ENCODE data around the gene VCX. TPM values are rescaled to one million over a fixed set of nuclear protein-coding genes. Genes with fewer than 3 reads are reported as not detected.

VCX gene
- total RNA-seq, 1 experiment from 2014 or later = not detected

DNA sequence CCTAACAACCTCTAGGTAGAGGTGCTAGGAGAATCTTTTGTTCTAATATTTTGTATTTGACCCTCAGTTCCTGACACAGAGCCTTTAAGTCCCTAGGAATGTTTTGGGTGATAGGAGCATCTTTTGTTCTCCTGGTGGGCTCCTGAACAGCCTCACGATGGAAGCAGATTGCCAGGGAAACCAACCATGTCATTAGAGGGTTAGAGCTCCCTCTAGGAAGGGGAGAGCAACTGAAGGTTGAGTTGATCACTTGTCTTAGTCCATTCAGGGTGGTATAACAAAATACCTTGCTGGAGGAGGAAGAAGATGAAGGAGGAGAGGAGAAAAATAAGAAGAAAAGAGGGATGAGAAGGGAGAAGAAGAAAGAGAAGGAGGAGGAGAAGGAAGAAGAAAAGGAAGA, 9.2 kb downstream of the VCX start:
- no peak overlapping the region for H2BK15ac ChIP-seq (ENCODE audit: low read depth, low read length)
- H2BK20ac ChIP-seq (ENCODE audit: low read depth, low read length, poor library complexity, severe bottlenecking) = no peak overlapping the region
- no peaks in the 10 kb centered on the region for H3K9me3 Mint-ChIP-seq
- H3K4me1 Mint-ChIP-seq = peaks cover 0 to 6% of the 10 kb centered on the region in 2 experiments; a peak in 2 of 4 replicates
- no peak overlapping the region for H3K4me2 ChIP-seq (ENCODE audit: insufficient read depth, insufficient read length, low read length)
- no peak for DNase-seq
- H3K9me3 ChIP-seq (ENCODE audit: control insufficient read depth, low read depth, low read length) = no peaks in the 10 kb centered on the region
- H3K4me1 ChIP-seq (ENCODE audit: insufficient read depth, low read length) = no peaks in the 10 kb centered on the region; the same call in 1 of the 2 replicates
- H3K4me3 Mint-ChIP-seq = no peak overlapping the region
- H2BK120ac ChIP-seq (ENCODE audit: low read depth, low read length, poor library complexity, severe bottlenecking) = no peak overlapping the region
- no peak overlapping the region for H3K56ac ChIP-seq (ENCODE audit: insufficient read length, low read depth, low read length)
- no peaks in the 10 kb centered on the region for H3K23me2 ChIP-seq (ENCODE audit: insufficient read length, low read depth, low read length, poor library complexity, severe bottlenecking)
- no peak overlapping the region for H3K18ac ChIP-seq (ENCODE audit: insufficient read length, low read depth, low read length)
- H4K8ac ChIP-seq (replicated peaks; ENCODE audit: insufficient read length, low read depth, low read length) = no peak overlapping the region
- no peaks in the 10 kb centered on the region for H4K20me1 ChIP-seq (ENCODE audit: control insufficient read depth, insufficient read depth, insufficient read length)
- no peak overlapping the region for H3K27ac ChIP-seq (ENCODE audit: insufficient read length, low read depth, low read length)
- H2AK5ac ChIP-seq (ENCODE audit: insufficient read length, low read length) = no peak overlapping the region
- no peak overlapping the region for H2BK5ac ChIP-seq (ENCODE audit: insufficient read length, low read length)
- H3K27ac Mint-ChIP-seq = no peak overlapping the region
- TF ChIP-seq, protein P1, sequence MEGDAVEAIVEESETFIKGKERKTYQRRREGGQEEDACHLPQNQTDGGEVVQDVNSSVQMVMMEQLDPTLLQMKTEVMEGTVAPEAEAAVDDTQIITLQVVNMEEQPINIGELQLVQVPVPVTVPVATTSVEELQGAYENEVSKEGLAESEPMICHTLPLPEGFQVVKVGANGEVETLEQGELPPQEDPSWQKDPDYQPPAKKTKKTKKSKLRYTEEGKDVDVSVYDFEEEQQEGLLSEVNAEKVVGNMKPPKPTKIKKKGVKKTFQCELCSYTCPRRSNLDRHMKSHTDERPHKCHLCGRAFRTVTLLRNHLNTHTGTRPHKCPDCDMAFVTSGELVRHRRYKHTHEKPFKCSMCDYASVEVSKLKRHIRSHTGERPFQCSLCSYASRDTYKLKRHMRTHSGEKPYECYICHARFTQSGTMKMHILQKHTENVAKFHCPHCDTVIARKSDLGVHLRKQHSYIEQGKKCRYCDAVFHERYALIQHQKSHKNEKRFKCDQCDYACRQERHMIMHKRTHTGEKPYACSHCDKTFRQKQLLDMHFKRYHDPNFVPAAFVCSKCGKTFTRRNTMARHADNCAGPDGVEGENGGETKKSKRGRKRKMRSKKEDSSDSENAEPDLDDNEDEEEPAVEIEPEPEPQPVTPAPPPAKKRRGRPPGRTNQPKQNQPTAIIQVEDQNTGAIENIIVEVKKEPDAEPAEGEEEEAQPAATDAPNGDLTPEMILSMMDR (conservative IDR thresholded peaks at IDR 0.05) = peak; percentile 69
- no peaks in the 10 kb centered on the region for H3K79me1 ChIP-seq (ENCODE audit: insufficient read depth, low read depth, low read length, poor library complexity, severe bottlenecking)
- WGBS (ENCODE audit: extremely low coverage, insufficient read length, low lambda C conversion rate) = no CpG with 5 or more reads among the region's 1 CpG
- H2BK12ac ChIP-seq (ENCODE audit: insufficient read length, low read depth, low read length) = no peak overlapping the region
- no peaks in the 10 kb centered on the region; the same call in 1 of the 2 replicates for H3K27me3 Mint-ChIP-seq (ENCODE audit: low read depth)
- no peak overlapping the region for H3K23ac ChIP-seq (ENCODE audit: insufficient read length, low read depth, low read length)
- no peak overlapping the region for H3K9ac ChIP-seq (ENCODE audit: extremely low read depth, insufficient read length, low read length)
- H4K91ac ChIP-seq (ENCODE audit: insufficient read length, low read depth, low read length) = no peak overlapping the region
- H3K36me3 Mint-ChIP-seq (ENCODE audit: insufficient read depth in 1 of 3, low read depth in 3 of 3) = no peaks in the 10 kb centered on the region
- H3T11ph ChIP-seq (ENCODE audit: low read length) = no peak overlapping the region
- no peak overlapping the region for H3K14ac ChIP-seq (ENCODE audit: insufficient read depth, low read length)
- no peaks in the 10 kb centered on the region for H3K79me2 ChIP-seq (ENCODE audit: insufficient read depth, low read length)
- H2AFZ ChIP-seq (ENCODE audit: low read length) = no peak overlapping the region
- no peak overlapping the region for H3K4ac ChIP-seq (ENCODE audit: low read depth, low read length)
- no peaks in the 10 kb centered on the region for H3K27me3 ChIP-seq (ENCODE audit: insufficient read depth, low read length)
- no peak overlapping the region for H4K5ac ChIP-seq (ENCODE audit: insufficient read length, low read depth, low read length)
